Spleen (tissue), 11 donors: ENCODE data around the gene LNPK. TPM values are rescaled to one million over a fixed set of nuclear protein-coding genes. Genes with fewer than 3 reads are reported as not detected.

Source experiments
- DNase-seq: peaks from one replicate; pipeline ENCODE4 v3.0.0-alpha.2; 2020
- H3K27ac ChIP-seq, 8 donors: fragments of 200-600 bp; sonication (generic) in 7 of 8; 1 replicate in 4 of 8; 2 replicates in 4 of 8; pipeline versions ENCODE4 v1.5.0 to v1.8.0; 2016 to 2021; ENCODE audit warnings: inconsistent platforms in 4 of 8, mild to moderate bottlenecking in 4 of 8, moderate library complexity in 1 of 8
- H3K27me3 ChIP-seq, 7 donors: fragments of 200-600 bp; sonication (generic) in 6 of 7; replicated peaks in 1 of 7; 1 replicate in 4 of 7; 2 replicates in 3 of 7; pipeline versions ENCODE4 v1.5.0 to v1.8.0; 2016 to 2021; ENCODE audit warnings: inconsistent platforms in 3 of 7, mild to moderate bottlenecking in 1 of 7
- H3K36me3 ChIP-seq, 6 donors: fragments of 200-600 bp; sonication (generic) in 5 of 6; 1 replicate in 4 of 6; 2 replicates in 2 of 6; pipeline versions ENCODE4 v1.5.0 to v1.8.0; 2016 to 2021; ENCODE audit warnings: inconsistent platforms in 2 of 6
- H3K4me1 ChIP-seq, 6 donors: fragments of 200-600 bp; sonication (generic) in 5 of 6; 1 replicate in 3 of 6; 2 replicates in 3 of 6; pipeline versions ENCODE4 v1.5.0 to v1.8.0; 2016 to 2021; ENCODE audit warnings: inconsistent platforms in 3 of 6
- H3K4me3 ChIP-seq, 8 donors: fragments of 200-600 bp; sonication (generic) in 7 of 8; 1 replicate in 4 of 8; 2 replicates in 4 of 8; pipeline versions ENCODE4 v1.5.0 to v1.8.0; 2016 to 2021; ENCODE audit warnings: inconsistent platforms in 4 of 8, mild to moderate bottlenecking in 4 of 8, moderate library complexity in 2 of 8
- H3K9me3 ChIP-seq, 8 donors: fragments of 200-600 bp; sonication (generic) in 7 of 8; 1 replicate in 4 of 8; 2 replicates in 4 of 8; pipeline versions ENCODE4 v1.5.0 to v1.8.0; 2016 to 2021; ENCODE audit warnings: inconsistent platforms in 4 of 8
- CTCF ChIP-seq, 11 experiments: fragments of 200-600 bp in 7 of 11; fragments of 450-650 bp in 4 of 11; sonication (generic) in 4 of 11; IDR thresholded peaks in 8 of 11; conservative IDR thresholded peaks in 3 of 11; 1 replicate in 7 of 11; 2 replicates in 4 of 11; pipeline versions ENCODE4 v1.4.0 to v1.8.0; 2016 to 2021; ENCODE audit warnings: antibody characterized with exemption in 11 of 11, inconsistent platforms in 4 of 11, mild to moderate bottlenecking in 1 of 11
- POLR2A ChIP-seq, 3 donors: fragments of 450-650 bp; IDR thresholded peaks; one replicate each; pipeline ENCODE4 v1.5.1; 2017; ENCODE audit warnings: antibody characterized with exemption in 3 of 3, mild to moderate bottlenecking in 1 of 3
- POLR2AphosphoS5 ChIP-seq, 3 donors: sonication (generic); formaldehyde crosslinking; IDR thresholded peaks; one replicate each; pipeline ENCODE4 v1.5.1; 2017; ENCODE audit warnings: antibody characterized with exemption in 3 of 3
- WGBS, 5 donors: extraction: QIAGEN DNeasy Blood & Tissue Kit in 3 of 5; methylation state at CpG; one replicate each; pipeline versions ENCODE4 v1.1.5 to v1.1.7; 2013 to 2018; 5-methylcytosine and 5-hydroxymethylcytosine counted together
- intact Hi-C: fragments of 100-400 bp; cut with DNase I; formaldehyde crosslinking; loops from one replicate; pipeline ENCODE4 v1.15.0; 2023; ENCODE audit warnings: low total_unique reads
- polyA plus RNA-seq, 3 donors: library from polyadenylated mRNA; stranded (reverse); fragments of 200-250 nt; gene quantifications; one replicate each; pipeline ENCODE4 v1.2.1, GENCODE V29; 2013
- total RNA-seq, 7 donors: library from RNA; depleted of rRNA in 3 of 7; stranded (reverse); fragments of >200 nt in 3 of 7; fragmentation: NEBNext Ultra II Directional in 4 of 7; extraction: Animal tissue kit (Norgen Biotek cat#: 25700) in 4 of 7; gene quantifications; one replicate each; pipeline versions ENCODE4 v1.1.0 to v1.2.1, GENCODE V29; 2016 to 2021
- donor health status: healthy with polysubstance abuse.
- donor health status: DM: no; HTN: no; CAD: no; lungs with moderate emphysema.
- donor health status: DM: no; HTN: no; CAD: no.
- donor health status: Bipolar disorder and iron deficiency.
- donor health status: healthy.
- donor health status: DM: no; HTN: no; CAD: no.
- donor health status: DM: yes; HTN: yes; CAD: no.

Gene LNPK
- total and polyA plus RNA-seq, 10 donors: 2.1 to 31.9 (median 17.0) TPM

- TF ChIP-seq POLR2A (IDR thresholded peaks at IDR 0.05): no peak
- TF ChIP-seq POLR2AphosphoS5 (IDR thresholded peaks at IDR 0.05): no peak
- no peak for TF ChIP-seq CTCF (IDR thresholded peaks at IDR 0.05 in 8 of 11, conservative IDR thresholded peaks at IDR 0.05 in 3 of 11)
- intact Hi-C loops: no loop called here
- Histone ChIP-seq H3K9me3 (no peaks in the 10 kb centered on the region), H3K27me3 (peaks cover 0 to 21% (median under 1%) of the 10 kb centered on the region in 7 donors), H3K27ac (no peak overlapping the region), H3K36me3 (no peaks in the 10 kb centered on the region), H3K4me3 (no peak overlapping the region), H3K4me1 (no peaks in the 10 kb centered on the region)
- 80 to 87% (median 81%) methylated on average over 6 of the region's 6 CpGs for WGBS, 5 donors
- no peak for DNase-seq
Observed at GRCh38 chr2:176035013-176035691, 33.1 kb upstream of the LNPK start.

DNA sequence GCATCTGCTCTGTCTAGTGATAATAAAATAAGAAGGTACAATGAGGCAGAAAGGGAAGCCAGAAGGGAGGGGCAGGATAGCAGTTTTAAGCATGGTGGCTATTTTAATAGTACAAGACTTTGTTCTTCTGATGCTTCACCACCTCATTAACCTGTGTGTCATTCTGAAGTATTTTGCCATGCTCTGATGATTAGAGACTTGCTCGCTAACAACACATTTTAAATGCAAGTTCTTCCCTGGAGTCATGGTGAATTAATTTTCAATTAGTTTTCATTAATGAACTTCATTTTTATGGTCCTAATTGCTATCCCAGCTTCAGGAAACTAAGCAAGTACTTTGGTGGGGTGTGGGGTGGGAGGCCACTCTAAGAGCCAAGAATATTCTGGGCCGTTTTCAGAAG, 25.7 kb upstream of the LNPK start:
- 66 to 79% (median 76%) methylated on average over 2 of the region's 2 CpGs for WGBS, 5 donors
- Histone ChIP-seq H3K9me3 (no peaks in the 10 kb centered on the region), H3K4me3 (no peak overlapping the region), H3K27me3 (peaks cover 0 to 57% (median 0%) of the 10 kb centered on the region in 7 donors), H3K4me1 (no peaks in the 10 kb centered on the region), H3K27ac (no peak overlapping the region), H3K36me3 (no peaks in the 10 kb centered on the region)
- DNase-seq: no peak
- no peak for TF ChIP-seq POLR2A (IDR thresholded peaks at IDR 0.05)
- no peak for TF ChIP-seq POLR2AphosphoS5 (IDR thresholded peaks at IDR 0.05)
- TF ChIP-seq CTCF (IDR thresholded peaks at IDR 0.05 in 8 of 11, conservative IDR thresholded peaks at IDR 0.05 in 3 of 11): no peak
- intact Hi-C loops: no loop called here

DNA sequence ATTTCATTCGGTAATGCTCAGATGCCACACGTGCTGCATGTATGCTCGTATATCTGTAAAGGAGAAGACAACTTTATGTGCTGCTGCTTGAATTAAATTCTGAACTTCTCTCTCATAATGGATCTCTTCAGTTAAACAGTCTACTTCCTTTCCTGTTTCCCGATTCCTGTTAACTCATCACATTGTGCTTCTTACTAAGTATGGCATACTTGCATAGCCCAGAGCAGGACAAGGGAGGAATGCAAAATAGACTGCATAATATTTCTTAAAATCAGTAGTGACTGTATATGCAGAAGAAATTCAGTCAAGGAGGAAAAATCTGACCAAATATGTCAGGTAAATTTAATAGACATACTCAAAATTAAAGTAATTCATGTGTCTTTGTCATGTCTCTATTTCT, 23.9 kb upstream of the LNPK start:
- no peak for DNase-seq
- Histone ChIP-seq H3K27ac (no peak overlapping the region), H3K4me3 (no peak overlapping the region), H3K9me3 (no peaks in the 10 kb centered on the region), H3K36me3 (no peaks in the 10 kb centered on the region), H3K27me3 (peaks cover 0 to 55% (median 0%) of the 10 kb centered on the region in 7 donors), H3K4me1 (no peaks in the 10 kb centered on the region)
- 74 to 79% (median 77%) methylated on average over 4 of the region's 4 CpGs for WGBS, 5 donors
- TF ChIP-seq POLR2A (IDR thresholded peaks at IDR 0.05) (no peak), CTCF (IDR thresholded peaks at IDR 0.05 in 8 of 11, conservative IDR thresholded peaks at IDR 0.05 in 3 of 11) (no peak), POLR2AphosphoS5 (IDR thresholded peaks at IDR 0.05) (no peak)
- intact Hi-C loops: no loop called here

GRCh38 chr2:176024083-176024482, 22.0 kb upstream of the LNPK start:
- peaks cover 0 to 53% (median 0%) of the 10 kb centered on the region in 7 donors for H3K27me3 ChIP-seq
- H3K4me1 ChIP-seq: no peaks in the 10 kb centered on the region
- 88 to 98% (median 95%) methylated on average over 2 of the region's 2 CpGs for WGBS, 5 donors
- no peaks in the 10 kb centered on the region for H3K36me3 ChIP-seq
- DNase-seq: no peak
- intact Hi-C loops: no loop called here
- no peaks in the 10 kb centered on the region for H3K9me3 ChIP-seq
- TF ChIP-seq POLR2A (IDR thresholded peaks at IDR 0.05): no peak
- TF ChIP-seq POLR2AphosphoS5 (IDR thresholded peaks at IDR 0.05): no peak
- TF ChIP-seq CTCF (IDR thresholded peaks at IDR 0.05 in 8 of 11, conservative IDR thresholded peaks at IDR 0.05 in 3 of 11): no peak
- H3K4me3 ChIP-seq: no peak overlapping the region
- no peak overlapping the region for H3K27ac ChIP-seq
